ENCODE data around the gene ZNF502. TPM values are rescaled to one million over a fixed set of nuclear protein-coding genes. Genes with fewer than 3 reads are reported as not detected.

ZNF502 gene
- total RNA-seq, 4 donors from 2014 or later = 5.0 to 10.0 (median 5.5) TPM

DNA sequence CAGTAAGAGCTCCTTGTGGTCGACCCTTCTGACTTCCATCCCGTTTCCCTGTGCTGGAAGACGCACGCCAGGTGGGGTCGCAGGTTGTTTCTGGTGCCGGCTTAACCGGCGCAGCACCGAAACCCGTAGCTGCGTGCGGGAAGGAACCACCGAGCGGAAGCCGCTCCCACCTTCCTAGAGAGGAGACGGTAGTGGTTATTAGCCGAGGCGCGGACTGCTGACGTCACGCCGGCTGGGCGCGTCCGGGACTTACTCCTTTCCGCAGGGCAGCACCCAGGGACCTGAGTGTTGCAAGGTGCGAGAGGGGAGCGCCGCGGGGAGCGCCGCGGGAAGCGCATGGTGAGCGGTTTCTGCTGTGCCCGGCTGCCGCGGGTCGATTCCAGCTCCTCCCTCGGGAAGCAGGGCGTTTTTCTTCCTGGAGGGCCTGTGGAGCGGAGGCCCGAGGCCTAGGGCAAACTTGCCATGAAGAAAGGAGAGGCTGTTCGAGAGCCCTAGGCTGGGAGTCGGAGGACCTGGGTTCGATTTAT is 17.0 kb downstream of the ZNF502 start, which contains the start of gene ZNF501:
ZNF501 (plus strand) TSS at position 252 of the 527 bp plus-strand sequence. CDS start 4,787 bp downstream, outside the sequence.
- Histone ChIP-seq H3K27ac (peak within 1 kb of the TSS in 3 of 4 donors; percentile 70 to 76 (median 74)), H3K9me3 (peaks cover 0 to 69% (median 3%) of the 10 kb centered on the region in 3 donors), H3K4me1 (peaks cover 0 to 13% (median 6%) of the 10 kb centered on the region in 3 donors), H3K4me3 (peak within 1 kb of the TSS; percentile 71 to 84), H3K36me3 (peaks cover 0 to 40% of the 10 kb centered on the region in 2 donors), H3K27me3 (no peaks in the 10 kb centered on the region)
- TF ChIP-seq, protein P1, sequence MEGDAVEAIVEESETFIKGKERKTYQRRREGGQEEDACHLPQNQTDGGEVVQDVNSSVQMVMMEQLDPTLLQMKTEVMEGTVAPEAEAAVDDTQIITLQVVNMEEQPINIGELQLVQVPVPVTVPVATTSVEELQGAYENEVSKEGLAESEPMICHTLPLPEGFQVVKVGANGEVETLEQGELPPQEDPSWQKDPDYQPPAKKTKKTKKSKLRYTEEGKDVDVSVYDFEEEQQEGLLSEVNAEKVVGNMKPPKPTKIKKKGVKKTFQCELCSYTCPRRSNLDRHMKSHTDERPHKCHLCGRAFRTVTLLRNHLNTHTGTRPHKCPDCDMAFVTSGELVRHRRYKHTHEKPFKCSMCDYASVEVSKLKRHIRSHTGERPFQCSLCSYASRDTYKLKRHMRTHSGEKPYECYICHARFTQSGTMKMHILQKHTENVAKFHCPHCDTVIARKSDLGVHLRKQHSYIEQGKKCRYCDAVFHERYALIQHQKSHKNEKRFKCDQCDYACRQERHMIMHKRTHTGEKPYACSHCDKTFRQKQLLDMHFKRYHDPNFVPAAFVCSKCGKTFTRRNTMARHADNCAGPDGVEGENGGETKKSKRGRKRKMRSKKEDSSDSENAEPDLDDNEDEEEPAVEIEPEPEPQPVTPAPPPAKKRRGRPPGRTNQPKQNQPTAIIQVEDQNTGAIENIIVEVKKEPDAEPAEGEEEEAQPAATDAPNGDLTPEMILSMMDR (IDR thresholded peaks at IDR 0.05) = peak in 1 of 4 experiments; percentile 31
- TF ChIP-seq EP300 (IDR thresholded peaks at IDR 0.05) (no peak), POLR2A (IDR thresholded peaks at IDR 0.05) (peak; percentile 24 to 29), POLR2AphosphoS5 (IDR thresholded peaks at IDR 0.05) (peak; percentile 72)
- peak; percentile 99 for ATAC-seq
- 0 to 2% methylated on average over 3 to 9 of the region's 46 CpGs for WGBS, 2 donors (ENCODE audit: low coverage in 1 of 2)

DNA sequence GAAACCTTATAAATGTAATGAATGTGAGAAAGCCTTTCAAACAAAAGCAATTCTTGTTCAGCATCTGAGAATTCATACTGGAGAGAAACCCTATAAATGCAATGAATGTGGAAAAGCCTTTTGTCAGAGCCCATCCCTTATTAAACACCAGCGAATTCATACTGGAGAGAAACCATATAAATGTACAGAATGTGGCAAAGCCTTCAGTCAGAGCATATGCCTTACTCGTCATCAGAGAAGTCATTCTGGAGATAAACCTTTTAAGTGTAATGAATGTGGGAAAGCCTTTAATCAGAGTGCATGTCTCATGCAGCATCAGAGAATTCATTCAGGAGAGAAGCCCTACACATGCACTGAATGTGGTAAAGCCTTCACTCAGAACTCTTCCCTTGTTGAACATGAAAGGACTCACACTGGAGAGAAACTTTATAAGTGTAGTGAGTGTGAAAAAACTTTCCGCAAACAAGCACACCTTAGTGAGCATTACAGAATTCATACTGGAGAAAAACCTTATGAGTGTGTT is 22.2 kb downstream of the ZNF502 start:
- Histone ChIP-seq H3K36me3 (peaks cover 0 to 55% of the 10 kb centered on the region in 2 donors), H3K4me3 (no peak overlapping the region), H3K4me1 (peaks cover 0 to 7% (median 0%) of the 10 kb centered on the region in 3 donors), H3K9me3 (peaks cover 3 to 89% (median 3%) of the 10 kb centered on the region in 3 donors), H3K27ac (no peak overlapping the region), H3K27me3 (no peaks in the 10 kb centered on the region)
- TF ChIP-seq POLR2AphosphoS5 (IDR thresholded peaks at IDR 0.05) (no peak), POLR2A (IDR thresholded peaks at IDR 0.05) (no peak)
- TF ChIP-seq, protein P1 (IDR thresholded peaks at IDR 0.05) = no peak
- ATAC-seq = no peak
- 89% methylated on average over 3 of the region's 3 CpGs for WGBS, 2 donors (ENCODE audit: low coverage in 1 of 2)

DNA sequence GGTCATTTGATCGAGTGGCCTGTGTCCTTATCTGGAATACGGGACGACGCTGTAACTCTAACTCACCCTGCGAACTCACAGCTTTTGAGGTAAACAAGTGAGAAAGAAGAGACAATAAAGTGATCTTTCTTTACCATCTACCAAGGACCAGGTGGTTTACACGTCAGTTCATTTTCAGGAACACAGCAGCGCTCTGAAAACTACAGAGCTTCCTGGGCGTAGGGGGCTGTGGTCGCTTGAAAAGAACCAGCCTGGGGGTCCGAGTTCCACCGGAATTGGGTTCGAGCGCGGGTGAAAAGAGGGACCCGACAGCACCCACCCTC is 48.6 kb downstream of the ZNF502 start:
- peaks cover 0 to 21% (median 0%) of the 10 kb centered on the region in 3 donors for H3K4me1 ChIP-seq
- H3K9me3 ChIP-seq = no peaks in the 10 kb centered on the region
- no peak for TF ChIP-seq POLR2AphosphoS5 (IDR thresholded peaks at IDR 0.05)
- no peak for TF ChIP-seq POLR2A (IDR thresholded peaks at IDR 0.05)
- TF ChIP-seq, protein P1 (IDR thresholded peaks at IDR 0.05) = no peak
- no peak for TF ChIP-seq EP300 (IDR thresholded peaks at IDR 0.05)
- H3K27me3 ChIP-seq = no peaks in the 10 kb centered on the region
- peak overlapping the region; percentile 76 to 79 for H3K4me3 ChIP-seq
- ATAC-seq = no peak
- WGBS, 2 donors (ENCODE audit: low coverage in 1 of 2) = 0 to 3% methylated on average over 10 to 11 of the region's 15 CpGs
- peaks cover 0 to 19% of the 10 kb centered on the region in 2 donors for H3K36me3 ChIP-seq
- H3K27ac ChIP-seq = peak overlapping the region; percentile 11 to 81 (median 68)

DNA sequence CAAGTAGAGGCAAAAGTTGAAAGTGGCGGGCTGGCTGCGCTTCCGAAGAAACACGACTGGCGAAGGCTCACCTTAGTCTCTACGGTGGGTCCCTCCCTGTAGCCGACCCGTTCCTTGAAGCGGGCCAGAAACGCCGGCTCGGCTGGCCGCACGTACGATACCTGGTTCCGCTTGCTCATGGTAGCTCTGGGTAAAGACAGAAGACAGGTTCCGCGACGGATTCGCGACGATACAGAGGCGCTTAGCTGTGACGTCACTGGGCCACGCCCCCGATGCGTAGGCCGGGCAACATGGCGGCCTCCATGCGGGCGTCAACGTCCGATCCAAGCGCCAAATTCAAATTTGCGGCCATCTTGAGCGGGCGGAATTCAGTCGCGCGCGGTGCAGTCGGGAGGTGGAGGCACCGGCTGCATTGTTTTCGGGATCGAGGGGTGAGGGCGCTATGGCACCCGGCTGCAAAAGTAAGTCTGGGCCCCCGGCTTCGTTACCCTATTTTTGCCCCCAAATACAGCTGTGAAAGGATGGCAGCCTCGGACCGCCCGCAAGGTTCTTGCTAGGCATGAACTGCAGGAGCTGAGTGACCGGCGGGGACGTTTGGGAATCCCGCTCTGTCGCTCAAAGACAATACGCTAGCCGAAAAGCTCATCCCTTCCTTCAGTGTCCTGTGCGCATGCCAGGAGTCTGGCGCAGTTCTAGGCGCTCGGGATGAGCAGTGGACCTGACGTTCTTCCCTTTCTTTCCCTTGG is 49.1 kb downstream of the ZNF502 start, which contains the start of the genes KIAA1143 and KIF15:
KIAA1143 (minus strand) TSS at position 196 of the 746 bp plus-strand sequence; CDS start at position 179, 17 bp downstream.
KIF15 (plus strand) TSS at position 371 of the 746 bp plus-strand sequence; CDS start at position 443, 72 bp downstream.
- ATAC-seq = peak; percentile 99
- no peaks in the 10 kb centered on the region for H3K9me3 ChIP-seq
- TF ChIP-seq, protein P1 (IDR thresholded peaks at IDR 0.05) = peak in 1 of 4 experiments; percentile 12
- TF ChIP-seq POLR2A (IDR thresholded peaks at IDR 0.05) = peak; percentile 40 to 44
- no peak for TF ChIP-seq EP300 (IDR thresholded peaks at IDR 0.05)
- TF ChIP-seq POLR2AphosphoS5 (IDR thresholded peaks at IDR 0.05) = peak; percentile 86
- peaks cover 0 to 16% of the 10 kb centered on the region in 2 donors for H3K36me3 ChIP-seq
- peak within 1 kb of the TSS; percentile 76 to 79 for H3K4me3 ChIP-seq
- H3K27ac ChIP-seq = peak within 1 kb of the TSS; percentile 11 to 81 (median 68)
- H3K27me3 ChIP-seq = no peaks in the 10 kb centered on the region
- WGBS, 2 donors (ENCODE audit: low coverage in 1 of 2) = 3 to 10% methylated on average over 5 to 13 of the region's 64 CpGs
- peaks cover 0 to 21% (median 0%) of the 10 kb centered on the region in 3 donors for H3K4me1 ChIP-seq

All from gastroesophageal sphincter (tissue), 4 donors.